ENCODE measurements around the gene PSMA6.

PSMA6 gene

DNA sequence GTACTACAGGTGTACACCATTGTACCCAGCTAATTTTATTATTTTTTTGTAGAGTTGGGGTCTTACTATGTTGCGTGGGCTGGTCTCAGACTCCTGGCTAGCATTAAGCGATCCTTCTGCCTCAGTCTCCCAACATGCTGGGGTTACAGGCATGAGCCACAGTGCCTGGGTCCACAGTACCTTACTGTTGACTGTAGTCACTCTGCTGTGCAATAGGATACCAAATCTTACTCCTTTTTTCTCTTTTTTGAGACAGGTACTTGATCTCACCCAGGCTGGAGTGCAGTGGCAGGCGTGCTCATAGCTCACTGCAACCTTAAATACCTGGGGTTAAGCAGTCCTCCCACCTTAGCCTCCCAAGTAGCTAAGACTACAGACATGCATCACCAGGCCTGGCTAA, 25.6 kb downstream of the PSMA6 start:
- Histone ChIP-seq H3K4me1 (ENCODE audit: control insufficient read depth, insufficient read depth, low read length) (no peaks in the 10 kb centered on the region), H3K27ac (ENCODE audit: extremely low read depth, low read depth, low read length) (no peak overlapping the region), H3K36me3 (ENCODE audit: control insufficient read depth in 2 of 2, insufficient read depth in 1 of 2, low read length in 2 of 2) (peaks cover 51 to 65% of the 10 kb centered on the region in 2 experiments), H3K4me3 (ENCODE audit: low read depth, low read length) (no peak overlapping the region), H3K9me3 (ENCODE audit: control insufficient read depth, insufficient read depth, low read depth, low read length) (no peaks in the 10 kb centered on the region)
- ChIA-PET CTCF (no interaction called here), POLR2A (interaction anchor here (0.6 to 1.7 kb wide), 2 partner anchors 86 to 189 kb away, joined by 3 to 5 read pairs; no protein-coding TSS in a partner anchor)
- TF ChIP-seq ZNF501 (tag by site-specific recombination; IDR thresholded peaks at IDR 0.05) (no peak), SP3 (tag by site-specific recombination; IDR thresholded peaks at IDR 0.05) (no peak), KLF8 (tag by site-specific recombination; IDR thresholded peaks at IDR 0.05) (no peak), ZNF423 (tag by site-specific recombination; IDR thresholded peaks at IDR 0.05) (no peak), ZNF776 (tag by site-specific recombination; IDR thresholded peaks at IDR 0.05; ENCODE audit: borderline replicate concordance) (no peak), KLF10 (tag by site-specific recombination; IDR thresholded peaks at IDR 0.05) (no peak)
- TF ChIP-seq, protein P1, sequence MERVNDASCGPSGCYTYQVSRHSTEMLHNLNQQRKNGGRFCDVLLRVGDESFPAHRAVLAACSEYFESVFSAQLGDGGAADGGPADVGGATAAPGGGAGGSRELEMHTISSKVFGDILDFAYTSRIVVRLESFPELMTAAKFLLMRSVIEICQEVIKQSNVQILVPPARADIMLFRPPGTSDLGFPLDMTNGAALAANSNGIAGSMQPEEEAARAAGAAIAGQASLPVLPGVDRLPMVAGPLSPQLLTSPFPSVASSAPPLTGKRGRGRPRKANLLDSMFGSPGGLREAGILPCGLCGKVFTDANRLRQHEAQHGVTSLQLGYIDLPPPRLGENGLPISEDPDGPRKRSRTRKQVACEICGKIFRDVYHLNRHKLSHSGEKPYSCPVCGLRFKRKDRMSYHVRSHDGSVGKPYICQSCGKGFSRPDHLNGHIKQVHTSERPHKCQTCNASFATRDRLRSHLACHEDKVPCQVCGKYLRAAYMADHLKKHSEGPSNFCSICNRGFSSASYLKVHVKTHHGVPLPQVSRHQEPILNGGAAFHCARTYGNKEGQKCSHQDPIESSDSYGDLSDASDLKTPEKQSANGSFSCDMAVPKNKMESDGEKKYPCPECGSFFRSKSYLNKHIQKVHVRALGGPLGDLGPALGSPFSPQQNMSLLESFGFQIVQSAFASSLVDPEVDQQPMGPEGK (tag by site-specific recombination; IDR thresholded peaks at IDR 0.05): no peak
- TF ChIP-seq, protein P2, sequence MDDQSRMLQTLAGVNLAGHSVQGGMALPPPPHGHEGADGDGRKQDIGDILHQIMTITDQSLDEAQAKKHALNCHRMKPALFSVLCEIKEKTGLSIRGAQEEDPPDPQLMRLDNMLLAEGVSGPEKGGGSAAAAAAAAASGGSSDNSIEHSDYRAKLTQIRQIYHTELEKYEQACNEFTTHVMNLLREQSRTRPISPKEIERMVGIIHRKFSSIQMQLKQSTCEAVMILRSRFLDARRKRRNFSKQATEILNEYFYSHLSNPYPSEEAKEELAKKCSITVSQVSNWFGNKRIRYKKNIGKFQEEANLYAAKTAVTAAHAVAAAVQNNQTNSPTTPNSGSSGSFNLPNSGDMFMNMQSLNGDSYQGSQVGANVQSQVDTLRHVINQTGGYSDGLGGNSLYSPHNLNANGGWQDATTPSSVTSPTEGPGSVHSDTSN (CRISPR knock-in tag; IDR thresholded peaks at IDR 0.05): no peak
- TF ChIP-seq, protein P3, sequence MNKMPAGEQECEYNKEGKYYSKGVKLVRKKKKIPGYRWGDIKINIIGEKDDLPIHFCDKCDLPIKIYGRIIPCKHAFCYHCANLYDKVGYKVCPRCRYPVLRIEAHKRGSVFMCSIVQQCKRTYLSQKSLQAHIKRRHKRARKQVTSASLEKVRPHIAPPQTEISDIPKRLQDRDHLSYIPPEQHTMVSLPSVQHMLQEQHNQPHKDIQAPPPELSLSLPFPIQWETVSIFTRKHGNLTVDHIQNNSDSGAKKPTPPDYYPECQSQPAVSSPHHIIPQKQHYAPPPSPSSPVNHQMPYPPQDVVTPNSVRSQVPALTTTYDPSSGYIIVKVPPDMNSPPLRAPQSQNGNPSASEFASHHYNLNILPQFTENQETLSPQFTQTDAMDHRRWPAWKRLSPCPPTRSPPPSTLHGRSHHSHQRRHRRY (tag by site-specific recombination; IDR thresholded peaks at IDR 0.05): no peak
- TF ChIP-seq, protein P4, sequence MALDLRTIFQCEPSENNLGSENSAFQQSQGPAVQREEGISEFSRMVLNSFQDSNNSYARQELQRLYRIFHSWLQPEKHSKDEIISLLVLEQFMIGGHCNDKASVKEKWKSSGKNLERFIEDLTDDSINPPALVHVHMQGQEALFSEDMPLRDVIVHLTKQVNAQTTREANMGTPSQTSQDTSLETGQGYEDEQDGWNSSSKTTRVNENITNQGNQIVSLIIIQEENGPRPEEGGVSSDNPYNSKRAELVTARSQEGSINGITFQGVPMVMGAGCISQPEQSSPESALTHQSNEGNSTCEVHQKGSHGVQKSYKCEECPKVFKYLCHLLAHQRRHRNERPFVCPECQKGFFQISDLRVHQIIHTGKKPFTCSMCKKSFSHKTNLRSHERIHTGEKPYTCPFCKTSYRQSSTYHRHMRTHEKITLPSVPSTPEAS (tag by site-specific recombination; IDR thresholded peaks at IDR 0.05): no peak
- TF ChIP-seq, protein P5, sequence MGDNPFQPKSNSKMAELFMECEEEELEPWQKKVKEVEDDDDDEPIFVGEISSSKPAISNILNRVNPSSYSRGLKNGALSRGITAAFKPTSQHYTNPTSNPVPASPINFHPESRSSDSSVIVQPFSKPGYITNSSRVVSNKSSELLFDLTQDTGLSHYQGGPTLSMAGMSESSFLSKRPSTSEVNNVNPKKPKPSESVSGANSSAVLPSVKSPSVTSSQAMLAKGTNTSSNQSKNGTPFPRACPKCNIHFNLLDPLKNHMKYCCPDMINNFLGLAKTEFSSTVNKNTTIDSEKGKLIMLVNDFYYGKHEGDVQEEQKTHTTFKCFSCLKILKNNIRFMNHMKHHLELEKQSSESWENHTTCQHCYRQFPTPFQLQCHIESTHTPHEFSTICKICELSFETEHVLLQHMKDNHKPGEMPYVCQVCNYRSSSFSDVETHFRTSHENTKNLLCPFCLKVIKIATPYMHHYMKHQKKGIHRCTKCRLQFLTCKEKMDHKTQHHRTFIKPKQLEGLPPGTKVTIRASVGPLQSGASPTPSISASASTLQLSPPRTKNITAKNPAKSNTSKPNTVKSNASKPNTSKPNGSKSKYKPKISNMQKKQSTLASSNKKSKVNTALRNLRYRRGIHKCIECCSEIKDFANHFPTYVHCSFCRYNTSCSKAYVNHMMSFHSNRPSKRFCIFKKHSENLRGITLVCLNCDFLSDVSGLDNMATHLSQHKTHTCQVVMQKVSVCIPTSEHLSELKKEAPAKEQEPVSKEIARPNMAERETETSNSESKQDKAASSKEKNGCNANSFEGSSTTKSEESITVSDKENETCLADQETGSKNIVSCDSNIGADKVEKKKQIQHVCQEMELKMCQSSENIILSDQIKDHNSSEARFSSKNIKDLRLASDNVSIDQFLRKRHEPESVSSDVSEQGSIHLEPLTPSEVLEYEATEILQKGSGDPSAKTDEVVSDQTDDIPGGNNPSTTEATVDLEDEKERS (tag by site-specific recombination; IDR thresholded peaks at IDR 0.05): no peak

DNA sequence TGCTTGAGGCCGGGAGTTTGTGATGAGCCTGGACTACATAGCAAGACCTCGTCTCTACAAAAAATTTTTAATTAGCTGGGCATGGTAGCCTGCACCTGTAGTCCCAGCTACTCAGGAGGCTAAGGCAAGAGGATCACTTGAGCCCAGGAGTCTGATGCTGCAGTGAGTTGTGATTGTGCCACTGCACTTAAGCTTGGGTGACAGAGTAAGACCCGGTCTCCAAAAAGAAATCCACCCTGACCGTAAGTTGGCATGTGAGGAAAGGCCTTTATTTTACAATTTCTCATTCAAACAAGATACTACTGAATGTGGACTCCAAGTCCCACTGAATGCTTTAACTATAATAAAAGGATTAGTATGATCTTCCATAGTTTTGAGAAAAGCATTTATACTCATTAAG, 27.3 kb downstream of the PSMA6 start:
- POLR2A ChIA-PET: interaction anchor here (0.6 to 1.7 kb wide), 2 partner anchors 84 to 441 kb away, joined by 4 to 5 read pairs; no protein-coding TSS in a partner anchor
- Histone ChIP-seq H3K4me1 (ENCODE audit: control insufficient read depth, insufficient read depth, low read length) (no peaks in the 10 kb centered on the region), H3K36me3 (ENCODE audit: control insufficient read depth in 2 of 2, insufficient read depth in 1 of 2, low read length in 2 of 2) (peaks cover 34 to 51% of the 10 kb centered on the region in 2 experiments), H3K9me3 (ENCODE audit: control insufficient read depth, insufficient read depth, low read depth, low read length) (no peaks in the 10 kb centered on the region), H3K27ac (ENCODE audit: extremely low read depth, low read depth, low read length) (no peak overlapping the region), H3K4me3 (ENCODE audit: low read depth, low read length) (no peak overlapping the region)
- CTCF ChIA-PET: no interaction called here
- TF ChIP-seq KLF8 (tag by site-specific recombination; IDR thresholded peaks at IDR 0.05) (no peak), GLI2 (tag by site-specific recombination; IDR thresholded peaks at IDR 0.05; ENCODE audit: borderline replicate concordance, low read depth) (no peak), OVOL3 (tag by site-specific recombination; IDR thresholded peaks at IDR 0.05) (no peak), HOXC10 (CRISPR knock-in tag; IDR thresholded peaks at IDR 0.05) (no peak), TRIM28 (IDR thresholded peaks at IDR 0.05; ENCODE audit: borderline replicate concordance, low read length) (no peak), BCL11A (tag by site-specific recombination; IDR thresholded peaks at IDR 0.05; ENCODE audit: low read depth) (no peak)
- TF ChIP-seq, protein P6, sequence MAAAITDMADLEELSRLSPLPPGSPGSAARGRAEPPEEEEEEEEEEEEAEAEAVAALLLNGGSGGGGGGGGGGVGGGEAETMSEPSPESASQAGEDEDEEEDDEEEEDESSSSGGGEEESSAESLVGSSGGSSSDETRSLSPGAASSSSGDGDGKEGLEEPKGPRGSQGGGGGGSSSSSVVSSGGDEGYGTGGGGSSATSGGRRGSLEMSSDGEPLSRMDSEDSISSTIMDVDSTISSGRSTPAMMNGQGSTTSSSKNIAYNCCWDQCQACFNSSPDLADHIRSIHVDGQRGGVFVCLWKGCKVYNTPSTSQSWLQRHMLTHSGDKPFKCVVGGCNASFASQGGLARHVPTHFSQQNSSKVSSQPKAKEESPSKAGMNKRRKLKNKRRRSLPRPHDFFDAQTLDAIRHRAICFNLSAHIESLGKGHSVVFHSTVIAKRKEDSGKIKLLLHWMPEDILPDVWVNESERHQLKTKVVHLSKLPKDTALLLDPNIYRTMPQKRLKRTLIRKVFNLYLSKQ (tag by site-specific recombination; IDR thresholded peaks at IDR 0.05; ENCODE audit: borderline replicate concordance): no peak
- TF ChIP-seq, protein P7, sequence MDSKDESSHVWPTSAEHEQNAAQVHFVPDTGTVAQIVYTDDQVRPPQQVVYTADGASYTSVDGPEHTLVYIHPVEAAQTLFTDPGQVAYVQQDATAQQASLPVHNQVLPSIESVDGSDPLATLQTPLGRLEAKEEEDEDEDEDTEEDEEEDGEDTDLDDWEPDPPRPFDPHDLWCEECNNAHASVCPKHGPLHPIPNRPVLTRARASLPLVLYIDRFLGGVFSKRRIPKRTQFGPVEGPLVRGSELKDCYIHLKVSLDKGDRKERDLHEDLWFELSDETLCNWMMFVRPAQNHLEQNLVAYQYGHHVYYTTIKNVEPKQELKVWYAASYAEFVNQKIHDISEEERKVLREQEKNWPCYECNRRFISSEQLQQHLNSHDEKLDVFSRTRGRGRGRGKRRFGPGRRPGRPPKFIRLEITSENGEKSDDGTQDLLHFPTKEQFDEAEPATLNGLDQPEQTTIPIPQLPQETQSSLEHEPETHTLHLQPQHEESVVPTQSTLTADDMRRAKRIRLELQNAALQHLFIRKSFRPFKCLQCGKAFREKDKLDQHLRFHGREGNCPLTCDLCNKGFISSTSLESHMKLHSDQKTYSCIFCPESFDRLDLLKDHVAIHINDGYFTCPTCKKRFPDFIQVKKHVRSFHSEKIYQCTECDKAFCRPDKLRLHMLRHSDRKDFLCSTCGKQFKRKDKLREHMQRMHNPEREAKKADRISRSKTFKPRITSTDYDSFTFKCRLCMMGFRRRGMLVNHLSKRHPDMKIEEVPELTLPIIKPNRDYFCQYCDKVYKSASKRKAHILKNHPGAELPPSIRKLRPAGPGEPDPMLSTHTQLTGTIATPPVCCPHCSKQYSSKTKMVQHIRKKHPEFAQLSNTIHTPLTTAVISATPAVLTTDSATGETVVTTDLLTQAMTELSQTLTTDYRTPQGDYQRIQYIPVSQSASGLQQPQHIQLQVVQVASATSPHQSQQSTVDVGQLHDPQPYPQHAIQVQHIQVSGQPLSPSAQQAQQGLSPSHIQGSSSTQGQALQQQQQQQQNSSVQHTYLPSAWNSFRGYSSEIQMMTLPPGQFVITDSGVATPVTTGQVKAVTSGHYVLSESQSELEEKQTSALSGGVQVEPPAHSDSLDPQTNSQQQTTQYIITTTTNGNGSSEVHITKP (tag by site-specific recombination; IDR thresholded peaks at IDR 0.05): no peak
